Stimulated activated effector memory CD8-positive, alpha-beta T cell treated with anti-CD3 and anti-CD28 coated beads, Interleukin-12 subunit alpha, Interleukin-12 subunit beta, amount 100 ng/mL, for 72 hours (primary cell): ENCODE measurements around the gene SLCO2B1.
"Not testable (repeated sequence)": the region's sequence is repeated elsewhere in the genome, so short reads cannot be mapped to it uniquely, and the experiment has no call there.

Experiments used
- ATAC-seq: fragments of 150-1000 bp; cut with Tn5 transposase; 2 replicates; pipeline ENCODE4 v1.10.0; 2021
- DNase-seq, 2 donors: peaks; one replicate each; pipeline ENCODE4 v3.0.0; 2021 to 2022; ENCODE audit warnings: low spot score in 2 of 2
- H3K27ac Mint-ChIP-seq: one replicate; pipeline ENCODE4 v1.8.0; 2022; ENCODE audit warnings: mild to moderate bottlenecking, mixed read lengths
- H3K36me3 Mint-ChIP-seq: one replicate; pipeline ENCODE4 v1.8.0; 2022; ENCODE audit warnings: mild to moderate bottlenecking, mixed read lengths
- H3K4me1 Mint-ChIP-seq: one replicate; pipeline ENCODE4 v1.8.0; 2022; ENCODE audit warnings: mixed read lengths
- H3K4me3 Mint-ChIP-seq: one replicate; pipeline ENCODE4 v1.8.0; 2022; ENCODE audit warnings: mild to moderate bottlenecking, mixed read lengths
- H3K9me3 Mint-ChIP-seq: one replicate; pipeline ENCODE4 v1.8.0; 2022; ENCODE audit warnings: mixed read lengths

Gene SLCO2B1

GRCh38 chr11:75150879-75151278 lies at the start of gene SLCO2B1:
Gene SLCO2B1 (plus strand): TSS chr11:75151107. CDS start chr11:75151382, 275 bp downstream.
- Mint-ChIP-seq H3K36me3 (no peaks in the 10 kb centered on the region), H3K9me3 (no peaks in the 10 kb centered on the region), H3K4me1 (peaks cover 24% of the 10 kb centered on the region), H3K4me3 (no peak within 1 kb of the TSS), H3K27ac (no peak within 1 kb of the TSS)
- DNase-seq (no peak), ATAC-seq (no peak)

- Mint-ChIP-seq H3K27ac (no peak overlapping the region), H3K36me3 (no peaks in the 10 kb centered on the region), H3K4me3 (no peak overlapping the region), H3K4me1 (peaks cover 29% of the 10 kb centered on the region), H3K9me3 (no peaks in the 10 kb centered on the region)
- ATAC-seq (no peak), DNase-seq (no peak)
These were observed 49.3 kb upstream of the SLCO2B1 start for GRCh38 chr11:75101424-75102128.

- peaks cover 29% of the 10 kb centered on the region for H3K4me1 Mint-ChIP-seq
- no peak overlapping the region for H3K27ac Mint-ChIP-seq
- peak; percentile 87 for ATAC-seq
These were observed 47.4 kb upstream of the SLCO2B1 start for GRCh38 chr11:75103380-75104026.

GRCh38 chr11:75105462-75105925 lies 45.4 kb upstream of the SLCO2B1 start:
- ATAC-seq (no peak), DNase-seq (no peak)
- no peak overlapping the region for H3K27ac Mint-ChIP-seq
- H3K4me1 Mint-ChIP-seq = peaks cover 23% of the 10 kb centered on the region
- no peaks in the 10 kb centered on the region for H3K36me3 Mint-ChIP-seq
- H3K4me3 Mint-ChIP-seq = no peak overlapping the region
- H3K9me3 Mint-ChIP-seq = no peaks in the 10 kb centered on the region

More at GRCh38 chr11:75103380-75104026, 47.4 kb upstream of the SLCO2B1 start:
- no peaks in the 10 kb centered on the region for H3K9me3 Mint-ChIP-seq
- H3K36me3 Mint-ChIP-seq = no peaks in the 10 kb centered on the region
- H3K4me3 Mint-ChIP-seq = peak overlapping the region; percentile 18
- DNase-seq = no peak

- H3K4me3 Mint-ChIP-seq, ATAC-seq, H3K36me3 Mint-ChIP-seq, DNase-seq, H3K27ac Mint-ChIP-seq, H3K9me3 Mint-ChIP-seq: not testable (repeated sequence)
- peaks cover 19% of the 10 kb centered on the region for H3K4me1 Mint-ChIP-seq
These were observed 44.8 kb upstream of the SLCO2B1 start for GRCh38 chr11:75105967-75106681.

GRCh38 chr11:75107187-75107586 lies 43.7 kb upstream of the SLCO2B1 start:
- Mint-ChIP-seq H3K4me1 (peaks cover 13% of the 10 kb centered on the region), H3K36me3 (no peaks in the 10 kb centered on the region), H3K27ac (no peak overlapping the region), H3K9me3 (peaks cover 5% of the 10 kb centered on the region), H3K4me3 (no peak overlapping the region)
- ATAC-seq = no peak
- no peak for DNase-seq

- H3K36me3 Mint-ChIP-seq = no peaks in the 10 kb centered on the region
- no peak overlapping the region for H3K27ac Mint-ChIP-seq
- peaks cover 14% of the 10 kb centered on the region for H3K9me3 Mint-ChIP-seq
- no peaks in the 10 kb centered on the region for H3K4me1 Mint-ChIP-seq
- DNase-seq = no peak
- no peak overlapping the region for H3K4me3 Mint-ChIP-seq
- ATAC-seq = no peak
These were observed 38.7 kb upstream of the SLCO2B1 start for GRCh38 chr11:75112200-75112599.

- H3K4me3 Mint-ChIP-seq = no peak overlapping the region
- H3K4me1 Mint-ChIP-seq = no peaks in the 10 kb centered on the region
- H3K9me3 Mint-ChIP-seq = peaks cover 14% of the 10 kb centered on the region
- H3K27ac Mint-ChIP-seq = no peak overlapping the region
- no peaks in the 10 kb centered on the region for H3K36me3 Mint-ChIP-seq
- ATAC-seq (no peak), DNase-seq (no peak)
These were observed 37.9 kb upstream of the SLCO2B1 start for GRCh38 chr11:75113030-75113429.

GRCh38 chr11:75114465-75114864 lies 36.4 kb upstream of the SLCO2B1 start:
- Mint-ChIP-seq H3K36me3 (no peaks in the 10 kb centered on the region), H3K9me3 (peaks cover 14% of the 10 kb centered on the region), H3K27ac (no peak overlapping the region), H3K4me1 (no peaks in the 10 kb centered on the region), H3K4me3 (no peak overlapping the region)
- DNase-seq = no peak
- ATAC-seq = no peak

GRCh38 chr11:75118577-75118976 lies 32.3 kb upstream of the SLCO2B1 start:
- DNase-seq (no peak), ATAC-seq (no peak)
- no peaks in the 10 kb centered on the region for H3K36me3 Mint-ChIP-seq
- no peak overlapping the region for H3K4me3 Mint-ChIP-seq
- peaks cover 9% of the 10 kb centered on the region for H3K9me3 Mint-ChIP-seq
- H3K4me1 Mint-ChIP-seq = no peaks in the 10 kb centered on the region
- no peak overlapping the region for H3K27ac Mint-ChIP-seq

GRCh38 chr11:75126564-75126963 lies 24.3 kb upstream of the SLCO2B1 start:
- H3K4me3 Mint-ChIP-seq = no peak overlapping the region
- no peaks in the 10 kb centered on the region for H3K36me3 Mint-ChIP-seq
- ATAC-seq = no peak
- no peak overlapping the region for H3K27ac Mint-ChIP-seq
- H3K4me1 Mint-ChIP-seq = no peaks in the 10 kb centered on the region
- no peak for DNase-seq
- no peaks in the 10 kb centered on the region for H3K9me3 Mint-ChIP-seq

GRCh38 chr11:75132080-75132479 lies 18.8 kb upstream of the SLCO2B1 start:
- DNase-seq (no peak), ATAC-seq (no peak)
- Mint-ChIP-seq H3K36me3 (no peaks in the 10 kb centered on the region), H3K9me3 (no peaks in the 10 kb centered on the region), H3K4me1 (no peaks in the 10 kb centered on the region), H3K27ac (no peak overlapping the region), H3K4me3 (no peak overlapping the region)

- H3K4me1 Mint-ChIP-seq = no peaks in the 10 kb centered on the region
- peak in 1 of 2 donors; percentile 8 for DNase-seq
- no peaks in the 10 kb centered on the region for H3K9me3 Mint-ChIP-seq
- no peak overlapping the region for H3K4me3 Mint-ChIP-seq
- H3K27ac Mint-ChIP-seq = no peak overlapping the region
- H3K36me3 Mint-ChIP-seq = no peaks in the 10 kb centered on the region
- no peak for ATAC-seq
These were observed 16.9 kb upstream of the SLCO2B1 start for GRCh38 chr11:75133976-75134375.

- Mint-ChIP-seq H3K27ac (no peak overlapping the region), H3K9me3 (no peaks in the 10 kb centered on the region), H3K36me3 (no peaks in the 10 kb centered on the region), H3K4me3 (no peak overlapping the region), H3K4me1 (no peaks in the 10 kb centered on the region)
- no peak for ATAC-seq
- peak in 1 of 2 donors; percentile 35 for DNase-seq
These were observed 15.8 kb upstream of the SLCO2B1 start for GRCh38 chr11:75135021-75135650.

- ATAC-seq = no peak
- peak in 1 of 2 donors; percentile 15 for DNase-seq
- no peak overlapping the region for H3K4me3 Mint-ChIP-seq
- no peaks in the 10 kb centered on the region for H3K36me3 Mint-ChIP-seq
- no peaks in the 10 kb centered on the region for H3K9me3 Mint-ChIP-seq
- peaks cover 3% of the 10 kb centered on the region for H3K4me1 Mint-ChIP-seq
- H3K27ac Mint-ChIP-seq = no peak overlapping the region
These were observed 15.3 kb upstream of the SLCO2B1 start for GRCh38 chr11:75135651-75136050.
